Measurements from ENCODE around the gene VPS18.
"Not testable (repeated sequence)": the region's sequence is repeated elsewhere in the genome, so short reads cannot be mapped to it uniquely, and the experiment has no call there.

The VPS18 gene, protein sequence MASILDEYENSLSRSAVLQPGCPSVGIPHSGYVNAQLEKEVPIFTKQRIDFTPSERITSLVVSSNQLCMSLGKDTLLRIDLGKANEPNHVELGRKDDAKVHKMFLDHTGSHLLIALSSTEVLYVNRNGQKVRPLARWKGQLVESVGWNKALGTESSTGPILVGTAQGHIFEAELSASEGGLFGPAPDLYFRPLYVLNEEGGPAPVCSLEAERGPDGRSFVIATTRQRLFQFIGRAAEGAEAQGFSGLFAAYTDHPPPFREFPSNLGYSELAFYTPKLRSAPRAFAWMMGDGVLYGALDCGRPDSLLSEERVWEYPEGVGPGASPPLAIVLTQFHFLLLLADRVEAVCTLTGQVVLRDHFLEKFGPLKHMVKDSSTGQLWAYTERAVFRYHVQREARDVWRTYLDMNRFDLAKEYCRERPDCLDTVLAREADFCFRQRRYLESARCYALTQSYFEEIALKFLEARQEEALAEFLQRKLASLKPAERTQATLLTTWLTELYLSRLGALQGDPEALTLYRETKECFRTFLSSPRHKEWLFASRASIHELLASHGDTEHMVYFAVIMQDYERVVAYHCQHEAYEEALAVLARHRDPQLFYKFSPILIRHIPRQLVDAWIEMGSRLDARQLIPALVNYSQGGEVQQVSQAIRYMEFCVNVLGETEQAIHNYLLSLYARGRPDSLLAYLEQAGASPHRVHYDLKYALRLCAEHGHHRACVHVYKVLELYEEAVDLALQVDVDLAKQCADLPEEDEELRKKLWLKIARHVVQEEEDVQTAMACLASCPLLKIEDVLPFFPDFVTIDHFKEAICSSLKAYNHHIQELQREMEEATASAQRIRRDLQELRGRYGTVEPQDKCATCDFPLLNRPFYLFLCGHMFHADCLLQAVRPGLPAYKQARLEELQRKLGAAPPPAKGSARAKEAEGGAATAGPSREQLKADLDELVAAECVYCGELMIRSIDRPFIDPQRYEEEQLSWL

DNA sequence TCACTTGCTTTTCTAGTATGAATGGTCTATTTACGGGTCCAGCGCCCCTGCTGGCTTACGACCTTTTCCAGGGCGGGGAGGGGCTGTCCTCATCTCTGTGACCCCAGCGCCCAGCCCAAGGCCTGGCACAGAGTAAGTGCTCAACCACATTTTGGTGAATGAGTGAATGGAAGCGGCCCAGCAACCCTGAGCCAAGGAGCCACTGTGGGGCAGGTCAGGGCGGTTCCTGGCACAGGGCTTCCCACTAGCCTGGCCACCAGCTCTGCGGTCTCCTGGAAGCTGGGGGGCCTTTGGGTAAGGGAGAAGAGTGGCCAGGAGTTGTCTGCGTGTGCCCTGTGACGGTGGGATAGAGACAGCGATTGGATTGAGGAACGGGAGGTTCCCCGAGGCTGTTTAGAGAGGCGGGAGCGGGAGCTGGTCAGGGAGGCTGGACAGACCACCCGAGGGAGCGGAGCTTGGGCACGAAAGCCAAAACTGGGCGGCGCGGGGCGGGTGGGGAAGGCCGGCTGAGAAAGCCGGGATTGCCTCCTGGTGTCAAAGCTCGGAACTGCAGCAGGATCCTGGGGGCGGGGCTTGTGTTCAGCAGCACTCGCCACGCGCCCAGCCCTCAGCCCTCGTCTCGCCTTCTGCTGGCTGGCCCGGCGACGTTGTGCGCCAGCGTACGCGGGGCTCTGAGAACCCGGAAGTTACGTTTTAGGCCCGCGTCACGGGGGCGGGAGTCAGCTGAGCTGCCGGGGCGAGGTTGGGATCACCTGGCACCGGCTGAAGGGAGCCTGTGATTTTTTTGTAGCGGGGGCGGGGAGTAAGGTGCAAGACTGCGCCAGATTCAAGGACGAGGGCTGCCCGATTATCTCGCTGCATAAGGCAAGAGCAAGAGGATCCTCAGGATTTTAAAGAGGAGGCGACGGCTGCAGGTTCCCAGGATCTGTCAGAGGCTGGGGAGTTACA is at the start of gene VPS18:
Gene VPS18, plus strand, starts transcription at position 718 of the 948 bp plus-strand sequence. CDS start 319 bp downstream, outside the sequence.
- peak; percentile 71 to 100 (median 96) for DNase-seq

DNA sequence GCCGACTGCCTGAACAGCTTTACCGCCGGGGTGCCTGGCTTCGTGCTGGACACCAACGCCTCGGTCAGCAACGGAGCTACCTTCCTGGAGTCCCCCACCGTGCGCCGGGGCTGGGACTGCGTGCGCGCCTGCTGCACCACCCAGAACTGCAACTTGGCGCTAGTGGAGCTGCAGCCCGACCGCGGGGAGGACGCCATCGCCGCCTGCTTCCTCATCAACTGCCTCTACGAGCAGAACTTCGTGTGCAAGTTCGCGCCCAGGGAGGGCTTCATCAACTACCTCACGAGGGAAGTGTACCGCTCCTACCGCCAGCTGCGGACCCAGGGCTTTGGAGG is 49.6 kb upstream of the VPS18 start:
- no peak for DNase-seq

DNA sequence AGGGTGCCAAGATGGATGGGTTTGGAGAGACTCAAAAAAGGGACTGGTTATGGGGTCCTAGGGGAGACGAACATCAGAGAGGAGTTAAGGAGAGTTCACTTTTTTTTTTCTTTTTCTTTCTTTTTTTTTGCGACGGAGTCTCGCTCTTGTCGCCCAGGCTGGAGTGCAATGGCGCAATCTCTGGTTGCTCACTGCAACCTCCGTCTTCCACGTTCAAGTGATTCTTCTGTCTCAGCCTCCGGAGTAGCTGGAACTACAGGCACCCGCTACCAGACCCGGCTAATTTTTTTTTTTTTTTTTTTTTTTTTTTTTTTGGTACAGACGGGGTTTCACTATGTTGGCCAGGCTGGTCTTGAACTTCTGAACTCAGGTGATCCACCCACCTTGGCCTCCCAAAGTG is 49.2 kb upstream of the VPS18 start:
- DNase-seq = no peak

DNA sequence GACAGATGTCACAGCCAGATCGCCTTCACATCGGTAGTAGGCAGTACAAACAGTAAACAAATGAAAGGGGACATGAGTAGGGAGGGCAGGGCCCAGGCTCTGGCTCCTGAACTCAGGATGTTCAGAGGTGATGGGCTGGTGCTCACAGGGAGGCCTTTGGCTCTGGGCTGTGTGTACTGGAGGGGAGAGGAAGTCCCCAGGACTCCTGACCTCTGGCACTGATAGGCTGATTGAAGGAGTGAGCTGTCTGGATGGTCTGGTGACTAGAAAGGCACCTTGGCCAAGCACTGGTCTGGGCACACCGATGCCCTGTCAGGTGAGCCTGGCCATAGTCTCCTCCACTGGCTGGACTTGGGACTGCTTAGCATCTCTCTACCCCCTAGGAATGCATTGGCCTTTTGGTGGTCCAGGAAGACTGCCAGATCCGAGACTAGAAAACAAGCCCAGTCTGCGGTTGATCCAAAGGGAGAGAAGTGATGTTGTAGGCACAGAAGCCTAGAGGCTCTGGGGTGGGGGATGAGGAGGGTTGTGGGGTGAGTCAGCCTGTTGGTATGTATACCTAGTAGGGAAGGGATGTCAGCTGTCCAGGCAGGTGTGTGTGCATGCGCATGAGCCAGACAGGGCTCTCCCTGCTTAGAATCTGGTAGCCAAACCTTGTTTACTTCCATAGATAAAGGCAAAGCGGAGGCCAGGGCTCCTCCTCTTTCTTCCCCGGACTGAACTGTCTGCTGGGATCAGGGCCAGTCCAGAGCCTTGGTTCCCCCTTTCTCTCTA is 48.6 kb upstream of the VPS18 start:
- no peak for DNase-seq

DNA sequence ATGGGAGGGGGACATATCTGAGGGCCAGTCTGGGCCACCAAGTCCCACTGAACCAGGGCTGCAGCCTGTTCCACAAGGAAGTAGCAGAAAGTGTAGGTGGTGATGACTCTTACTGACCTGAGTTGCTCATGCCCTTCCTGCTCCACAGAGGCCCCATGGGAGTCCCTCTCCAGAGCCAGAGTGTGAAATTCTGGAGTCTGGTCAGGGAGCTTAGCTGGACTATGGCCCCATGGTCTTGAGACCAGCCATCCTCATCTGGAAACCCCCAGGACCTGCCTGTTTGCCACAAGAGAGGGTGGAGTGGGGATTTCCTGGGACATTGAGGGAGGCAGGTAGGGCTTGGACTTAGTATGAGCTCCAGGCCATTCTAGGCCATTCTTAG is 47.4 kb upstream of the VPS18 start:
- DNase-seq = no peak

DNA sequence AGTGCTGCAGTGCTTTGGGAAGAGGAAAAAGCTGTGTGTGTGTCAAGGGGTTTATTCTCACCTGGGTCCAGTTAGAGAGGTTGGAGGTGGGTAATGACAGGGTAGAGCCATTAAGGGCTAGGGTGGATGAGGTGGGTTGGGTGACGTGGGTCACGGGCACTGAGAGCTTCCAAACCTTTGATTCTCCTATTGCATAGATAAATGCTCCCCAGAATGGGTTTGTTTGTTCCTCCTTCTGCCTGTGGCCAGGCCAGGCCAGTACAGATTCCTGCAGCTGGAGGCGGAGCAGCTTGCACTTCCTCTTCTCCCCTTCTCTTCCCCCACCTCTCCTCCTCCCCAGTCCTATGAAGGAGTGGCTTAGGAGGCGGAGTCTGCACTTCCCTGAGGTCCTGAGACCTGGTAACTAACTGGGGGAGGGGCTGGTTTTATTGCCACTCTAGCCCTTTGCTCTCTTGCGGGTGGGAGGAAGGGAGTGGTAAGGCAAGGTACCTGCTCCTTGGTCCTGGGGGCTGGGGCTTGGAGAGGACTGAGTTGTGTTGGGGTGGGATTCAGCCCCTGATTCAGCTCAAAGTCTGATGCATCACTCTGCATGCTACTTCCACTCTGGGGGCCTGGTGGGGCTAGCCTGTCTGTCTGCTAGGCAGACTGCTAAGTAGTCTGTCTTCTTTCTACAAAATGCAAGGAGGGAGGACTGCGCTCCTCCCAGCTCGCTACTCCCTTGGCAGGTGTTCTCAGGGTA is 46.9 kb upstream of the VPS18 start:
- peak in 17 of 56 donors; percentile 3 to 52 (median 16) for DNase-seq

DNA sequence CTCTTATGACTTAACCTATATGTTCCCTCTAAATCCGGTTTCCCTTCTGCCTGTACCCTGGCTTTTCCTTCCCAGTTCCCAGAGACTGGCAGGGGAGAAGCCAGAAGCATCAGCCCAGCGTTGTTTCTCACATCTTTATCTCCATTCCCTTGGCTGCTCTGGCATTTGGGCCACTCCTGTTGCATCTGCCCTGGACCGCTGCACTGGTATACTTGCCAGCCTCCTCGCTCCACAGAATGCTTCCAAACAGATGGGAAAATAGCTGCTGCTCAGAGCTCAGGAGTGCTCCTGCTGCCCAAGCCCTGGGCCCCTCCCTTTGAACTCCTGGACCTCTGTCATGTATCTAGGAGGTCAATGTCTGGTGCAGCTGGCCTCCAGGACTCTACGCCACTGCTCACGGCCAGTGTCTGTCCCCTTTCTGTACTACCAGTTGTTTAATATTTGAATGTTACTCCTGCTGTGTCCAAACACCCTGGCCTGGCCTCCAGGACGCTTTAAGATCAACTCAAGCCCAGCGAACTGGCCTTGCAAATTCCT is 43.6 kb upstream of the VPS18 start:
- no peak for DNase-seq

DNA sequence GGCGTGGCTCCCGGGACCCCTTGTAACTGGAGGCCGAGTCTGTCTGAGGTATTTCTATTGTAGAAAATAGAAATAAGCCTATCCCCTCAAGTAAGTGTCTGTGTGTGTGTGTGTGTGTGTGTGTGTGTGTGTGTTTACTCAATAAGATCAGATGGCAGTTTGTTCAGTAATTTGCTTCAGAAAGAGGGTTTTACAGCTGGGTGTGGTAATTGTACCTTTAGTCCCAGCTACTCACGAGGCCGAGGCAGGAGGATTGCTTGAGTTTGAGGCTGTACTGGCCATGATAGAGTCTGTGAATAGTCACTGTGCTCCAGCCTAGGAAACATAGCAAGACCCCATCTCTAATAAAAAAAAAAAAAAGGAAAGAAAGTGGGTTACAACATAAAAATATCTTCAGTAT is 41.7 kb upstream of the VPS18 start:
- no peak for DNase-seq

DNA sequence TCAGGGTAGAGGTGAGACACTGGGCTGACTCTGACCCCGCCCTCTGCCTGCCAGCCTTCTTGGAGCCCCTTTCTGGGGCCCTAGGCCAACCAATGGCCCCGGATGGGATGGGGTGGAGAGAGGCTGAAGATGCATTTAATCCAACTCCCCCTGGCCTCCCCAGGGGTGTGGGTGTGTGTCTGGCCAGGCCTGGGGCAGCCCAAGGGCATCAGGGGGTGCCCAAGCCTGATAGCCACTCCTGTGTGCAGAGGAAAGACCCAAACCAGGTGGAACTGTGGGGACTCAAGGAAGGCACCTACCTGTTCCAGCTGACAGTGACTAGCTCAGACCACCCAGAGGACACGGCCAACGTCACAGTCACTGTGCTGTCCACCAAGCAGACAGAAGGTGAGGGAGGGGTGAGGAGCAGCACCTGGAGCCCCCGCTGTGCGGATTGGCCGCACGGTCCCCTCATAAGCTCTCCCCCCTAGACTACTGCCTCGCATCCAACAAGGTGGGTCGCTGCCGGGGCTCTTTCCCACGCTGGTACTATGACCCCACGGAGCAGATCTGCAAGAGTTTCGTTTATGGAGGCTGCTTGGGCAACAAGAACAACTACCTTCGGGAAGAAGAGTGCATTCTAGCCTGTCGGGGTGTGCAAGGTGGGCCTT is 40.9 kb upstream of the VPS18 start:
- DNase-seq = no peak

DNA sequence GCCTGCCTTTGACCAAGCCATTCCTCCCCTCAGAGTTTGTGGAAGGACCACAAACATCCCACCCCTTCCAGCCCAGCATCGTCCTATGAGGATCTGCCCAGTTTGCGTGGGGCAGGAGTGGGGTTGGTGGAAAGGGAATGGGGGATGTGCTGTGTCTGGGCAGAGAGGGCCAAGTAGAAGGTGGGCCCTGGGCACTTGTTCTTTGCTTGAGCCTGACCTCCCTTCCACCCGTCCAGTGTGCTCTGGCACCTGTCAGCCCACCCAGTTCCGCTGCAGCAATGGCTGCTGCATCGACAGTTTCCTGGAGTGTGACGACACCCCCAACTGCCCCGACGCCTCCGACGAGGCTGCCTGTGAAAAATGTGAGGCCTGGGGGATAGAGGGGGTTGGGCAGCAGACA is 40.1 kb upstream of the VPS18 start:
- DNase-seq = no peak

DNA sequence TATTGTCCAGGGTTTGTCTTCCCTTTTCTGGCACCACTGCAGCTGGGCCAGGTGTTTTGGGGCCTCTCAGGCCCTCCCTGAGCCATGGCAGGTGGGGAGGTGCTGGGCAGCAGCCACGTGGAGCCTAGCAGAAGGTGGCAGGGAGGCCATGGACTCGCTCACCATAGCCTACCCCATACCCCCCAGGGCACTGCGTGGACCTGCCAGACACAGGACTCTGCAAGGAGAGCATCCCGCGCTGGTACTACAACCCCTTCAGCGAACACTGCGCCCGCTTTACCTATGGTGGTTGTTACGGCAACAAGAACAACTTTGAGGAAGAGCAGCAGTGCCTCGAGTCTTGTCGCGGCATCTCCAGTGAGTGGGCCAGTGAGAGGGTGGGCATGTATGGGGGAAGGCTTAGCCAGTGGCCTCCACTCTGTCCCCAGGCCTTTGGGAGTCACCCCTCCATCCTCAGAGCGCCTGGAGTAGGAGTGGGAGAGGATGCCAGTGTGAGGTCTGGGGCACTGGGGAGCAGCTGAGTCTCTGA is 38.5 kb upstream of the VPS18 start:
- DNase-seq = no peak

DNA sequence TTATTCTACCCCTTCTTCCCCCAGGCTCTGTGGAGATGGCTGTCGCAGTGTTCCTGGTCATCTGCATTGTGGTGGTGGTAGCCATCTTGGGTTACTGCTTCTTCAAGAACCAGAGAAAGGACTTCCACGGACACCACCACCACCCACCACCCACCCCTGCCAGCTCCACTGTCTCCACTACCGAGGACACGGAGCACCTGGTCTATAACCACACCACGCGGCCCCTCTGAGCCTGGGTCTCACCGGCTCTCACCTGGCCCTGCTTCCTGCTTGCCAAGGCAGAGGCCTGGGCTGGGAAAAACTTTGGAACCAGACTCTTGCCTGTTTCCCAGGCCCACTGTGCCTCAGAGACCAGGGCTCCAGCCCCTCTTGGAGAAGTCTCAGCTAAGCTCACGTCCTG is 37.5 kb upstream of the VPS18 start:
- DNase-seq = no peak

DNA sequence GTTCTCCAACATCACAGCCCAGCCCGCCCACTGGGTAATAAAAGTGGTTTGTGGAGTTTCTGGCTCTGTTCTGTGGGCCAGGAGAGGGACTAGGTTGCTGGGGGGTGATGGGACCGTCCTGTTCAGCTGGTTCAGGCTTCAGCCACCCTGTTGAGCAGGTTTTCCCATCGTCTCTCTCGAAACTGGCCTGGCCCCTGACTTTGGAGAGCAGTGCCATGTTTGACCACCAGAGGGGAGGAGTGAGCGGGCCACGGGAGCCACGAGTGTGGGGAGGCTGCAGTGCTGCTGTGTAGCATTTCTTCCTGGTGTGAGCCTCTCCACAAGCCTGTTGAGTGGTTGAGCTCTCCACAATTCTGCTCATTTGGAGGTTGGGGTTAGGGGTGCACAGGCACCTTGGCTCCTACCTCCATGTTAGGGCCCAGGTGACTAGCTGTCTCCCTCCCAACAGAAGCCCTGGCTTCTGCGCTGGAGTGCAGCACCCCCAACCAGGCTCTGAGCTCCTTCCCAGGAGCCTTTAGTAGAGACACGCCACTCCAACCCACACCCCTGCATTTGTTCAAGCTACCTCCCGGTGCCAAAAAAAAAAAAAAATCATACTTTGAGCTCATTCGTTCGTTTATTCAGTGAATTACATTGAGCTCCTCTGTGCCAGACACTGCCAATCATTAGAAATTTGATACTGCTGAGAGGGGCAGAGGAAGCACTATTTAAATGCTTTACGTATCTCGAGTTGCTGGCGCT is 36.5 kb upstream of the VPS18 start:
- DNase-seq = peak in 38 of 56 donors; percentile 7 to 60 (median 30)

DNA sequence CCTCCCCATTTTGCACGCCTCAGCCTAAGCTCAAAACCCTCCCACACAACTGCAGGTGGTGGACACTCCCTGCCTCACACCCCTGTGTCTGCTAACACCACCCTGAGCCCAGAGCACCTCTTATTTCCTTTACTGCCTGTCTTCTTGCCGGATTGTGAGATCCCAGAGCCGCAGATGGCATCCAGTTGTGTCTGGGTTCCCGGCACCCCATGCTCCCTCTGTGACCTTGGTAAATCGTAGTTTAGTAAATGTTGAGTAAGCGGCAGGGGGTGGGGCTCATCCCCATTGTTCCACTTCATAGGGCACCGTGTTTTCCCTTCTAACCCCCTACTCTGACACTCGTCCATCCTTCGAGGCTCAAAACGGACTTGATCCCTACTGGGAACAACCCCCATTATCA is 35.5 kb upstream of the VPS18 start:
- DNase-seq = no peak

DNA sequence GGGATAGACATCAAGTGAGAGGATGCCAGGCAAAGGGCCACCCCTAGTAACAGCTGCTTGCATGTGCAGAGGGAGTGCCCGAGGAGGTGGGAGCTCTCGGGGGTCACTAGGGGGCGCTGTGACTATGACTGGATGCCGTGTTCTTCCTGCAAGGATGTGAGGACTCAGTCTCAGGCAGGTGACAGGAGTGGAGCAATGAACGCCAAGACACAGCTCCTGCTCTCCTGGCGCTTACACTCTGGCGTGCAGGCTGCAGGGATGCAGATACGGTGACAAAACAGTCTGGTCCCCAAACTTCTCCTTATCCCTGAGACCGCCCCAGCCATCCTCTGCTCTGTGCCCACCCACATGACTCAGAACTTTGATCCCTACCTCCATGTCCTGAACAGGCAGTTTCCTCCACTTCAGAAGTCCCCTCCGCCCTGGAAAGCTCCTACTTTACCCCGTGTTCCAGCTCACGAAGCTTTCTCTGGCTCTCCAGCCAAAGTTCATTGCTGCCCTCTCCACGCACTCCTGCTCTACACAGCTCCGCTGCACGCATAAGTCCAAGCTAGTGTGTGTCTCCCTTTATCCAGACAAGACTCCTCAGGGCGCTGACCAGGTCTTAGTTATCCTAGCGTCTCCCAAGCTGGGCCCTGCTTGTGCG is 34.9 kb upstream of the VPS18 start:
- DNase-seq = peak in 32 of 56 donors; percentile 1 to 72 (median 23)

DNA sequence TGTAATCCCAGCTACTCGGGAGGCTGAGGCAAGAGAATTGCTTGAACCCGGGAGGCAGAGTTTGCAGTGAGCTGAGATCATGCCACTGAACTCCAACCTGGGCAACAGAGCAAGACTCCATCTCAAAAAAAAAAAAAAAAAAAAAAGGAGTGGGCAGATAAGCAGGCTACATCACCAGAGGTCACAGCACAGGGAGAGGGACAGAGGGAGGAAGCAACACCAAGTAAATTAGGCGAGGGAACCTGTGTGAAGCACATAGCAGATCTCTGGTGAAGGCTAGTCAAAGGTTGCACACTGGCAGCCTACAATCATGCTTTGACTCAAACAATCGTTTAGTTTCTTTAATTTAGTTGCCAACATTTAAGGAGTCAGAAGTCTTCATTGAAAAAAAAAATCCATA is 33.1 kb upstream of the VPS18 start:
- DNase-seq = not testable (repeated sequence)

DNA sequence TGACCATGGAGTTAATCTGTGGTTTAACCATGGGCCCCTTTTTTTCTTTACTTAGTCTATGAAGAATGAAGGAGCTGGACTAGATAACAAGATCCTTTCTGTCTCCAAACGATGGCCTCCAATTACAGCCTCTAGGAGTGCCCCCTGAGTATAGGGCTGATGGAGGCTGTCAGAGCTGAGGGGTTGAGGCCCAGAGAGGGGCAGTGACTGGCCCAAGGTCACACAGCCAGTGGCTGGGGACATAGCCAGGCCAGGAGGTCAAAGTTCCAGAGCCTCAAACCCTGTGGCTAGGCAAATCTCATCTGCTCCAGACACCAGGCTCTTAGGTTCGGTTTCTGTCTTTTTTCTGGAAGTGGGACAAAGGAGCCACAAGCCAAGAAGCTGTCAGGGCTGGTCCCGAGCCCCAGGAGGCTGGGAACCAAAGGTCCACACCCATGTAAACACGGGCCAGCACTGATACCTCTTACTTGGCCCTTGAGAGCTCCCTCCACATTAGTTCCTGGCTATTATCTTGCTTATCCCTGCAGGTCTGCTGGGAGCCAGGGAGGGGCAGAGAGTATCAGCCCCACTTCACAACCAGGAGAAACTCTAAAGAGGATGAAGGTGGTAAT is 30.5 kb upstream of the VPS18 start:
- no peak for DNase-seq

Data from amygdala (tissue), 56 donors.